Mesenchymal stem cell (in vitro differentiated cells and primary cell): ENCODE data around the gene CACNA2D3.

Experiments
- DNase-seq: peaks from one replicate; pipeline ENCODE4 v3.0.0-alpha.2; 2013
- H2AFZ ChIP-seq: one replicate; pipeline ENCODE4 v1.6.1; 2013; ENCODE audit warnings: low read depth, mild to moderate bottlenecking, control low read depth, inconsistent platforms, low read length, moderate library complexity
- H2AK5ac ChIP-seq: 2 replicates; pipeline ENCODE4 v1.6.1; 2013; ENCODE audit warnings: low read length, moderate library complexity, mild to moderate bottlenecking, inconsistent platforms; ENCODE audit not compliant: severe bottlenecking
- H2BK120ac ChIP-seq: one replicate; pipeline ENCODE4 v1.6.1; 2013; ENCODE audit warnings: low read depth, mild to moderate bottlenecking, inconsistent platforms, low read length, moderate library complexity
- H2BK12ac ChIP-seq, 2 experiments: one replicate each; pipeline ENCODE4 v1.6.1; 2013; ENCODE audit warnings: inconsistent platforms in 2 of 2, low read length in 2 of 2, mild to moderate bottlenecking in 2 of 2, moderate library complexity in 2 of 2, control low read depth in 1 of 2
- H2BK15ac ChIP-seq: one replicate; pipeline ENCODE4 v1.6.1; 2013; ENCODE audit warnings: mild to moderate bottlenecking, low read depth, inconsistent platforms; ENCODE audit not compliant: poor library complexity, severe bottlenecking
- H2BK5ac ChIP-seq: 2 replicates; pipeline ENCODE4 v1.6.1; 2013; ENCODE audit warnings: low read depth, mild to moderate bottlenecking, low read length, control low read depth, inconsistent platforms; ENCODE audit not compliant: poor library complexity, severe bottlenecking
- H3K14ac ChIP-seq, 2 experiments: one replicate each; pipeline ENCODE4 v1.6.1; 2013; ENCODE audit warnings: inconsistent platforms in 2 of 2, low read length in 2 of 2, control low read depth in 1 of 2, mild to moderate bottlenecking in 1 of 2, moderate library complexity in 1 of 2
- H3K18ac ChIP-seq, 2 experiments: one replicate each; pipeline ENCODE4 v1.6.1; 2013; ENCODE audit warnings: inconsistent platforms in 2 of 2, low read length in 2 of 2, control low read depth in 1 of 2, low read depth in 1 of 2, mild to moderate bottlenecking in 1 of 2
- H3K23ac ChIP-seq, 2 experiments: one replicate each; pipeline ENCODE4 v1.6.1; 2013; ENCODE audit warnings: inconsistent platforms in 2 of 2, low read length in 2 of 2, mild to moderate bottlenecking in 2 of 2, moderate library complexity in 2 of 2, control low read depth in 1 of 2
- H3K27ac ChIP-seq: 2 replicates; pipeline ENCODE4 v1.5.1; 2013; ENCODE audit warnings: mild to moderate bottlenecking, moderate library complexity, low read length, control low read depth, inconsistent platforms; ENCODE audit not compliant: poor library complexity, severe bottlenecking
- H3K27me3 ChIP-seq, 2 experiments: 2 replicates each; pipeline versions ENCODE4 v1.6.1 to v1.7.0; 2013; ENCODE audit warnings: low read length in 2 of 2, mild to moderate bottlenecking in 2 of 2, moderate library complexity in 2 of 2, control low read depth in 1 of 2, inconsistent platforms in 1 of 2; ENCODE audit not compliant: control insufficient read depth in 1 of 2, insufficient read depth in 1 of 2
- H3K36me3 ChIP-seq, 2 experiments: 2 replicates each; pipeline versions ENCODE4 v1.6.1 to v1.7.0; 2013; ENCODE audit warnings: low read length in 2 of 2, control low read depth in 1 of 2, inconsistent platforms in 1 of 2, low read depth in 1 of 2, mild to moderate bottlenecking in 1 of 2; ENCODE audit not compliant: insufficient read depth in 2 of 2, control insufficient read depth in 1 of 2
- H3K4ac ChIP-seq, 2 experiments: one replicate each; pipeline ENCODE4 v1.6.1; 2013; ENCODE audit warnings: inconsistent platforms in 2 of 2, low read length in 2 of 2, mild to moderate bottlenecking in 2 of 2, moderate library complexity in 2 of 2, control low read depth in 1 of 2, low read depth in 1 of 2
- H3K4me1 ChIP-seq: 2 replicates; pipeline ENCODE4 v1.6.1; 2013; ENCODE audit warnings: low read depth, low read length, control low read depth; ENCODE audit not compliant: control insufficient read depth, insufficient read depth
- H3K4me2 ChIP-seq: 2 replicates; pipeline ENCODE4 v1.6.1; 2013; ENCODE audit warnings: low read length, mild to moderate bottlenecking, inconsistent platforms; ENCODE audit not compliant: poor library complexity, severe bottlenecking
- H3K4me3 ChIP-seq, 2 experiments: 2 replicates each; pipeline versions ENCODE4 v1.5.1 to v1.7.0; 2013; ENCODE audit warnings: low read length in 2 of 2, mild to moderate bottlenecking in 2 of 2, control low read depth in 1 of 2, low read depth in 1 of 2; ENCODE audit not compliant: insufficient read depth in 1 of 2
- H3K79me1 ChIP-seq: replicated peaks from 2 replicates; pipeline ENCODE4 v1.6.1; 2013; ENCODE audit warnings: mild to moderate bottlenecking, control low read depth, low read length, inconsistent platforms; ENCODE audit not compliant: poor library complexity, severe bottlenecking
- H3K9ac ChIP-seq: 2 replicates; pipeline ENCODE4 v1.7.0; 2013; ENCODE audit warnings: mild to moderate bottlenecking, low read length, moderate library complexity
- H3K9me3 ChIP-seq: 2 replicates; pipeline ENCODE4 v1.7.0; 2013; ENCODE audit warnings: mild to moderate bottlenecking, low read length; ENCODE audit not compliant: control insufficient read depth
- H4K8ac ChIP-seq: one replicate; pipeline ENCODE4 v1.6.1; 2013; ENCODE audit warnings: inconsistent platforms, mild to moderate bottlenecking, low read length, moderate library complexity
- H4K91ac ChIP-seq: one replicate; pipeline ENCODE4 v1.6.1; 2013; ENCODE audit warnings: mild to moderate bottlenecking, low read length, inconsistent platforms
- WGBS: methylation state at CpG from one replicate; pipeline ENCODE4 v1.1.7; 2013; ENCODE audit warnings: mixed read lengths; 5-methylcytosine and 5-hydroxymethylcytosine counted together

Gene CACNA2D3

DNA sequence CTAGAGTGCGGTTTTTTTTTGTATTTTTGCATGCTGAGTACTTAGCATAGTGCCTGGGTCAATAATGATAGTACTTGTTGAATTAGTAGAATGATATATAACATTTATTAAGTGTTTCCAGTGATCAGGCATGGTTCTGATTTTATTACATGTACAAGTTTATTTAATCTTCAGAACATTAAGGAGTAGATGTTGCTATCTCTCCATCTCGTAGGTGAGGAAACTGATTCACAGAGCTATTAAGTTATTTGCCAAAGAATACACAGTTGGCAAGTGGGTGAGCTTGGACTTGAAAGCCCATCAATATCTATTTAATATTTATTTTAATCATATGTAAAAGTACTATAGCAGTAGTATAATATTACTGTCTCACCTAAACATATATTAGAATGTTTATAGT lies 219.5 kb downstream of the CACNA2D3 start:
- H3K23ac ChIP-seq: no peak overlapping the region
- peaks cover 0 to 19% of the 10 kb centered on the region in 2 experiments for H3K27me3 ChIP-seq
- no peak overlapping the region for H2BK12ac ChIP-seq
- H3K4me1 ChIP-seq: no peaks in the 10 kb centered on the region
- DNase-seq: no peak
- no peak overlapping the region for H4K91ac ChIP-seq
- no peak overlapping the region for H2AK5ac ChIP-seq
- no peak overlapping the region for H3K14ac ChIP-seq
- no peak overlapping the region for H3K9ac ChIP-seq
- H4K8ac ChIP-seq: no peak overlapping the region
- no peak overlapping the region for H2AFZ ChIP-seq
- H3K36me3 ChIP-seq: no peaks in the 10 kb centered on the region
- no peak overlapping the region for H2BK5ac ChIP-seq
- H3K9me3 ChIP-seq: no peaks in the 10 kb centered on the region
- no peaks in the 10 kb centered on the region for H3K79me1 ChIP-seq
- no peak overlapping the region for H3K18ac ChIP-seq
- no peak overlapping the region for H3K27ac ChIP-seq
- no peak overlapping the region for H3K4me3 ChIP-seq
- H3K4me2 ChIP-seq: no peak overlapping the region
- no peak overlapping the region for H3K4ac ChIP-seq
- H2BK15ac ChIP-seq: no peak overlapping the region
- 83% methylated on average over 1 of the region's 2 CpGs for WGBS
- H2BK120ac ChIP-seq: no peak overlapping the region

DNA sequence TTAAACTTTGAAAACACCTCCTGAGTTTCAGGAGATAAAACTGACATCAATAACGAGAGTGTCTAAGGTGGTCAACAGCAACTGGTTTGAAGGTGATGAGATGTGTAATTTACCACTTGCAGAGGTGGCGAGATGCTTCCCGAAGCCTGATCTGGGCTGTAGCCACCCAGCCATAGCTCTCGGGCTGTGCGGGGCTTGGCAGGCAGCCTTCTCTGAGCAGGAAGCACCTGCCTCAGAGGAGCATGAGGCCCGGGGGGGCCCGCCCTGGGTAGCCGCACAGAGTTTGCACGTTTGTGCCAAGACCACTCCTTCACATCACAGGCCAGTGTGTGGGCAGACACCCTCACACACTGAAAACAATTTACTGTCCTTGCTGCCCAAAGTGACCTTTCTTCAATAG lies 220.3 kb downstream of the CACNA2D3 start:
- Histone ChIP-seq H4K8ac (no peak overlapping the region), H3K79me1 (no peaks in the 10 kb centered on the region), H3K4me3 (no peak overlapping the region), H4K91ac (no peak overlapping the region), H3K27me3 (peaks cover 0 to 19% of the 10 kb centered on the region in 2 experiments), H3K23ac (no peak overlapping the region), H2BK5ac (no peak overlapping the region), H2BK12ac (no peak overlapping the region), H3K18ac (no peak overlapping the region), H2BK15ac (no peak overlapping the region), H2AFZ (no peak overlapping the region), H3K36me3 (no peaks in the 10 kb centered on the region), H3K4me2 (no peak overlapping the region), H3K27ac (no peak overlapping the region), H3K14ac (no peak overlapping the region), H3K9me3 (no peaks in the 10 kb centered on the region), H3K4ac (no peak overlapping the region), H3K9ac (no peak overlapping the region), H3K4me1 (no peaks in the 10 kb centered on the region), H2AK5ac (no peak overlapping the region), H2BK120ac (no peak overlapping the region)
- WGBS: 75% methylated on average over 9 of the region's 9 CpGs
- DNase-seq: no peak

DNA sequence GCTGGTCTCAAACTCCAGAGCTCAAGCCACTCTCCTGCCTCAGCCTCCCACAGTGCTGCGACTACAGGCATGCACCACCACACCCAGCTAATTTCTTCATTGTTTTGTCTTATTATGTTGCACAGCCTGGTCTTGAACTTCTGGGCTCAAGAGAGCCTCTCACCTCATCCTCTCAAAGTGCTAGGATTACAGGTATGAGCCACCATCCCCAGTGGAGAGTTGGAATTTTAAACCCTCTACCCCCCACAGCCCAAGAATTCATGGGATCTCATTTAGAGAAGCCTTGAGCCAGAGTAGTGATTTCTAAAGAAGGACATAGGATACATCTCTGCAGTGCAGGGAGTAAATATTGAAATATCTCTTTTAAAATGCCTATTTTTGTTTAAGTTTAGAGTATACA lies 221.1 kb downstream of the CACNA2D3 start:
- no peak for DNase-seq
- H3K4ac ChIP-seq: no peak overlapping the region
- no peak overlapping the region for H3K18ac ChIP-seq
- H3K4me1 ChIP-seq: no peaks in the 10 kb centered on the region
- no peak overlapping the region for H3K9ac ChIP-seq
- H2BK12ac ChIP-seq: no peak overlapping the region
- no peak overlapping the region for H4K8ac ChIP-seq
- no peak overlapping the region for H3K4me2 ChIP-seq
- no peak overlapping the region for H2AFZ ChIP-seq
- no peak overlapping the region for H4K91ac ChIP-seq
- no peak overlapping the region for H2BK5ac ChIP-seq
- H2BK15ac ChIP-seq: no peak overlapping the region
- no peaks in the 10 kb centered on the region for H3K36me3 ChIP-seq
- 69% methylated on average over 1 of the region's 1 CpG for WGBS
- no peaks in the 10 kb centered on the region for H3K79me1 ChIP-seq
- H3K27me3 ChIP-seq: peaks cover 0 to 19% of the 10 kb centered on the region in 2 experiments
- H3K14ac ChIP-seq: no peak overlapping the region
- H3K4me3 ChIP-seq: no peak overlapping the region
- H3K9me3 ChIP-seq: no peaks in the 10 kb centered on the region
- no peak overlapping the region for H2BK120ac ChIP-seq
- H2AK5ac ChIP-seq: no peak overlapping the region
- no peak overlapping the region for H3K23ac ChIP-seq
- H3K27ac ChIP-seq: no peak overlapping the region

DNA sequence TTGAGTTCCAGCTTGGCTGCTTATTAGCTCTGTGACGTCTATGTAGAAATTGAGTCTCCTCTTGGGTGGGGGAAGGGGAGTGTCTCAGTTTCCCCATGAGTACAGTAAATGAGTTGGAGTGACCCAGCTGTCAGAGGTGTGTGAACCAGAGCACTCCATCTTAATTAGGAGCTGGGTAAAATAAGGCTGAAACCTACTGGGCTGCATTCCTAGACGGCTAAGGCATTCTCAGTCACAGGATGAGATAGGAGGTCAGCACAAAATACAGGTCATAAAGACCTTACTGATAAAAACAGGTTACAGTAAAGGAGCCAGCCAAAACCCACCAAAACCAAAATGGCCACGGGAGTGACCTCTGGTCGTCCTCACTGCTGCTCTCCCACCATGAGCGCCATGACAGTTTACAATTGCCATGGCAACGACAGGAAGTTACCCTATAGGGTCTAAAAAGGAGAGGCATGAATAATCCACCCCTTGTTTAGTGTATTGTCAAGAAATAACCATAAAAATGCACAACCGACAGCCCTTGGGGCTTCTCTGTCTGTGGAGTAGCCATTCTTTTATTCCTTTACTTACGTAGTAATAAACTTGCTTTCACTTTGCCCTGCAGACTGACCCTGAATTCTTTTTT lies 222.4 kb downstream of the CACNA2D3 start:
- WGBS: 63% methylated on average over 8 of the region's 8 CpGs
- Histone ChIP-seq H3K18ac (no peak overlapping the region), H2BK15ac (no peak overlapping the region), H2BK120ac (no peak overlapping the region), H4K8ac (no peak overlapping the region), H3K36me3 (no peaks in the 10 kb centered on the region), H3K9me3 (no peaks in the 10 kb centered on the region), H2AK5ac (no peak overlapping the region), H4K91ac (no peak overlapping the region), H3K79me1 (no peaks in the 10 kb centered on the region), H2AFZ (no peak overlapping the region), H3K4ac (no peak overlapping the region), H3K27me3 (peaks cover 0 to 19% of the 10 kb centered on the region in 2 experiments), H3K23ac (no peak overlapping the region), H2BK5ac (no peak overlapping the region), H3K27ac (no peak overlapping the region), H3K4me3 (no peak overlapping the region), H2BK12ac (no peak overlapping the region), H3K14ac (no peak overlapping the region), H3K4me1 (no peaks in the 10 kb centered on the region), H3K9ac (no peak overlapping the region), H3K4me2 (no peak overlapping the region)
- DNase-seq: no peak
